GM12801 (cell line): ENCODE measurements around the gene PACRG.

Experiments used
- CTCF ChIP-seq: IDR thresholded peaks from one replicate; pipeline ENCODE4 v1.5.1; 2011; ENCODE audit warnings: control low read depth; ENCODE audit not compliant: insufficient read length; ENCODE audit errors: extremely low read depth

The PACRG gene

DNA sequence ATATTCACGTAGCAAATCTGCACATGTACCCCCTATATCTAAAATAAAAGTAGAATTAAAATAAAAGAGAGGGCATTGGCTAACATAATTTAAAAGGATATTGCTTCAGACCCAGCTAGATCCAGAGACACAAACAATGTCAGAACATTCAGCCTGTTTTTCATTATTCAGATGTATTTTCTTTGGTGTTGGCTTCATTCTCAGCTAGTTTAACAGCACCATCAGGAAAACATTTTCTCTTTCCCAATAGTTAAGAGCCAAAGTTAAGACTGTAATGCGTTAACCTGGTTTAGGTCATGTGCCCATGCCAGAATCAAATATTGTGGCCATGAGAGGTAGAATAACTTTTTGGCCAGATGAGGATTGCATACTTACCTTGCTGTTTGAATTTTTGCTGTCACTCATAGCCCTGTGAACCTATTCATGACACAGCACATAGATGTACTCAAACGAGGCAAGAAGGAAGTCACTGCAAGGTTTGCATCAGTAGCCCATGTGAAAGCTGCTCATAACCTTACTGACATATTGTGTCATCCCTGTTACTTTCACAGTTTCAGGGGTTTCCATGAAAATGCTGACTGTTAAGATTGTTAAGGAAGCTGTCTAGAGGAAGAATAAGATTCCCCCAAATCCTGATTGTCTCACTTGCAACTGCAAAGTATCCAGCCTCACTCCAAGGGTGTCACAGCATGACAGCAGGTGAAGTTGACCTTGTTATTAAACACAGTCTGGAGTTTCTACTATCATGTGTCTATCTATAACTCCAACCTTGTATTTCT lies 233.1 kb downstream of the PACRG start:
- no peak for TF ChIP-seq CTCF

GRCh38 chr6:162962093-162962492 lies 234.3 kb downstream of the PACRG start:
- no peak for TF ChIP-seq CTCF

DNA sequence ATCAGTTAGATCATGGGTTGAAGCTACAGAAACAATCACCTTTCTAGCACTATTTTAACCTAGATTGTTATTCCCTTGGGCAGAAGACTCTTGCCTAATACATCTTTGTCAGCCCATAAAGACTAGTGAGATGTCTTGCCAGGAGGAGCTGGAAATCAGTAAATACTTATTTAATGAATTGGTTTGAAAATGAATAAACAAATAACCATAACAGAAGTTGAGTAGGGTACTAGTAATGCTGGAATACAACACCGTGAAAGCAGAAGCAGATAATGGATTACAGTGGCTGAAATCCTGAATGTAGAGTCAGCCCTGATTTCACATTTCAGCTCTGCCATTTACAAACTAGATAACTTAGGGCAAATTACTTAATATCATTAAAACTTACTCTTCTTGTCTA lies 236.1 kb downstream of the PACRG start:
- TF ChIP-seq CTCF, result no peak

DNA sequence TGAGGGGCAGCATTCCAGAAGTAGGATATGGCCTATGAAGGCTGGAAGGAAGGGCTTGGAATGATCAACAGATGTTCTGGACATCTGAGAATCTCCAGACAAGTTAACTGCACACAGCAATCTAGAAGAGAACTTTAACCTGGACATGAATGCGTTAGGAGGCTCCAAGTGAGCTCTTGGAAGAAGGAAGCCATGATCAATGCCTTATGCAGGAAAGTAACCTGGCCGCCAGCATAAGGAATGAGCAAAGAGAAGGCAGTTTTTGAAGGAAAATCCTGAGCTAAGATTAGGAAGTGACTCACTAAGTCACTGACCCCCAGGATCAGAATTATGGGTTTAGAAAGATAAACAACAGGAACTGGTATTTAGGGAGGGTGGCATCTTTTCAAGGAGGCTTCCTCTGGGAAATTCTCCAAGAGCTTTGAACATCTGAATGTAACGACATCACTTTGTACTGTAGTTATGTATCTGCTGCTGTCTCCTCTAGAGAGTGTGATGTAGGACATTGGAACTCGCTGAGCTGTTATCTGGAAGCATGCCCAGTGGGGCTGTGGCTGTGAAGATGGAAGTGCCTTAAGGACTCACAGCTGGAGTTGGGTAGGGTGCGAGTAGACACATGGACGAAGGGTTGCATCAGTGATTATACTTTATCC lies 236.8 kb downstream of the PACRG start:
- TF ChIP-seq CTCF, result no peak

DNA sequence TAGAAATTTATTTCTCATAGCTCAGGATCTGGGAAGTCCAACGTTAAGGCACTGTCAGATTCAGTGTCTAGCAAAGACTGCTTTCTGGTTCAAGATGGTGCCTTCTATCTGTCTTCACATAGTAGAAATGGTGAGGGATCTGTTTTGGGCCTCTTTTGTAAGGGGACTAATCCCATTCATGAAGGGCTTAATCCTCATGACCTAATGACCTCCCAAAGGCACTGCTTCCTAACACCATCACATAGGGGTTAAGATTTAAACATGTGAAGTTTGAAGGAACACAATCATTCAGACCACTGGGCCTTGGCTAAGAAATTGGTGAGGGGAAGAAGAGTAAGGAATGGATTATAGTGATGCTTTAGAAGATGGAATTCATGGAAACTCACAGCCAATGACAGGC lies 237.6 kb downstream of the PACRG start:
- TF ChIP-seq CTCF, result no peak

DNA sequence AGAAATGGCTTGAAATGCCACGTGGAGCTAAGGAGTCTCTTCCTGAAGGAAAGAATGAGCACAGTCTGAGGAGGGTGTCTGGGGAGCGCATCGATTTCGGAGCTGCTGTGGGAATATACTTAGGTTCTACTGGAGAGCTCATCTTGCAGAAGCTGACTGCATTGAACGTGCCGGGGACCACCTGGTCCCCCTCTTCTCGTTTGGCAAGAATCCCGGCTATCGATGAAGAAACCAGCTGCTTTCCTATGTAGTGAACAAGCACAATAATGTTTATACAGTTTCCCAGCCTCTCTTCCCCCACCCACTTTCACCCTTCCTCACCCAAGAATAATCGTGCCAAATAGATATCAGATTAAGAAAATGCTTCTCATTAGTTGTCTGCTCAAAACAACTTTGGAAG lies 242.5 kb downstream of the PACRG start:
- TF ChIP-seq CTCF, result no peak

- TF ChIP-seq CTCF, result no peak
These were observed 243.6 kb downstream of the PACRG start for GRCh38 chr6:162971356-162971755.
